Esophagus squamous epithelium (tissue), 4 donors: ENCODE data around the gene KBTBD13.

Experiments used
- POLR2A ChIP-seq, 4 donors: fragments of 450-650 bp; IDR thresholded peaks; one replicate each; pipeline ENCODE4 v1.6.1; 2017; ENCODE audit warnings: antibody characterized with exemption in 4 of 4, mild to moderate bottlenecking in 4 of 4, moderate library complexity in 3 of 4
- TF ChIP-seq, protein P1 (sequence below), 6 experiments: fragments of 450-650 bp in 4 of 6; fragments of 200-600 bp in 2 of 6; sonication (generic) in 2 of 6; IDR thresholded peaks; one replicate each; pipeline ENCODE4 v1.5.1; 2016 to 2019; ENCODE audit warnings: antibody characterized with exemption in 6 of 6, mild to moderate bottlenecking in 4 of 6, moderate library complexity in 4 of 6

DNA sequence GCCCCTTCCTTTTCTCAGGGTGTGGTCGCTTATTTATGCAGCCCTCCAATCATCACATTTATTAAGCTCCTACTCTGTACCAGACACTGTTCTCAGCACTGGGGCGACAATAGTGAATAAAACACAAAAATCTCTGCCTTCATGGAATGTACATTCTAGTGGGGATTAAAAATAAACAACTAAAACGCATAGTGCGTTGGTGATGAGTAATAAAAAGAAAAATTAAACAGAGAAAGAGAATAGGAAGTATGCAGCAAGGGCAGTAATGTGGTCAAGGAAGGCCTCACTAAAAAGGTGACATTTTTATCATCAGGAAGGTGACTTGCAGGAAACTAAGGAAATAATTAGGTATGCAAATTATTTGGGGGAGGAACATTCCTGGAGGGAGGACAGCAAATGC is 26.3 kb upstream of the KBTBD13 start:
- TF ChIP-seq, protein P1, sequence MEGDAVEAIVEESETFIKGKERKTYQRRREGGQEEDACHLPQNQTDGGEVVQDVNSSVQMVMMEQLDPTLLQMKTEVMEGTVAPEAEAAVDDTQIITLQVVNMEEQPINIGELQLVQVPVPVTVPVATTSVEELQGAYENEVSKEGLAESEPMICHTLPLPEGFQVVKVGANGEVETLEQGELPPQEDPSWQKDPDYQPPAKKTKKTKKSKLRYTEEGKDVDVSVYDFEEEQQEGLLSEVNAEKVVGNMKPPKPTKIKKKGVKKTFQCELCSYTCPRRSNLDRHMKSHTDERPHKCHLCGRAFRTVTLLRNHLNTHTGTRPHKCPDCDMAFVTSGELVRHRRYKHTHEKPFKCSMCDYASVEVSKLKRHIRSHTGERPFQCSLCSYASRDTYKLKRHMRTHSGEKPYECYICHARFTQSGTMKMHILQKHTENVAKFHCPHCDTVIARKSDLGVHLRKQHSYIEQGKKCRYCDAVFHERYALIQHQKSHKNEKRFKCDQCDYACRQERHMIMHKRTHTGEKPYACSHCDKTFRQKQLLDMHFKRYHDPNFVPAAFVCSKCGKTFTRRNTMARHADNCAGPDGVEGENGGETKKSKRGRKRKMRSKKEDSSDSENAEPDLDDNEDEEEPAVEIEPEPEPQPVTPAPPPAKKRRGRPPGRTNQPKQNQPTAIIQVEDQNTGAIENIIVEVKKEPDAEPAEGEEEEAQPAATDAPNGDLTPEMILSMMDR (IDR thresholded peaks at IDR 0.05): no peak
- no peak for TF ChIP-seq POLR2A (IDR thresholded peaks at IDR 0.05)
